Peyer's patch (tissue), 4 donors: ENCODE measurements around the gene PEX26. TPM values are rescaled to one million over a fixed set of nuclear protein-coding genes. Genes with fewer than 3 reads are reported as not detected.
"Not testable (repeated sequence)": the region's sequence is repeated elsewhere in the genome, so short reads cannot be mapped to it uniquely, and the experiment has no call there.

Experiments used
- DNase-seq, 3 donors: peaks; one replicate each; pipeline ENCODE4 v3.0.0-alpha.2; 2017 to 2019
- H3K27ac ChIP-seq, 4 donors: fragments of 200-600 bp; sonication (generic); one replicate each; pipeline ENCODE4 v1.5.1; 2016 to 2019
- H3K27me3 ChIP-seq, 2 donors: fragments of 200-600 bp; sonication (generic); one replicate each; pipeline ENCODE4 v1.5.1; 2019
- H3K36me3 ChIP-seq, 3 donors: fragments of 200-600 bp; sonication (generic); one replicate each; pipeline ENCODE4 v1.5.1; 2016 to 2019
- H3K4me1 ChIP-seq, 4 donors: fragments of 200-600 bp; sonication (generic); one replicate each; pipeline ENCODE4 v1.5.1; 2016 to 2019
- H3K4me3 ChIP-seq, 4 donors: fragments of 200-600 bp; sonication (generic); 1 replicate in 3 of 4; 2 replicates in 1 of 4; pipeline ENCODE4 v1.5.1; 2016 to 2019; ENCODE audit warnings: mild to moderate bottlenecking in 1 of 4
- H3K9me3 ChIP-seq, 4 donors: fragments of 200-600 bp; sonication (generic); one replicate each; pipeline ENCODE4 v1.5.1; 2016 to 2019; ENCODE audit warnings: mild to moderate bottlenecking in 1 of 4
- POLR2A ChIP-seq, 2 donors: fragments of 450-650 bp; IDR thresholded peaks; one replicate each; pipeline ENCODE4 v1.5.1; 2017; ENCODE audit warnings: antibody characterized with exemption in 2 of 2, mild to moderate bottlenecking in 2 of 2, moderate library complexity in 2 of 2
- total RNA-seq, 4 donors: library from RNA; depleted of rRNA; stranded (reverse); fragments of >200 nt; gene quantifications; one replicate each; pipeline ENCODE4 v1.1.0, GENCODE V29; 2016
- TF ChIP-seq, protein P1 (sequence below), 6 experiments: fragments of 450-650 bp in 4 of 6; fragments of 200-600 bp in 2 of 6; sonication (generic) in 1 of 6; IDR thresholded peaks; one replicate each; pipeline ENCODE4 v1.5.1; 2017 to 2019; ENCODE audit warnings: antibody characterized with exemption in 6 of 6, mild to moderate bottlenecking in 3 of 6, moderate library complexity in 1 of 6

The PEX26 gene
- total RNA-seq, 4 donors from 2014 or later, result 53.6 to 120 (median 102) TPM

DNA sequence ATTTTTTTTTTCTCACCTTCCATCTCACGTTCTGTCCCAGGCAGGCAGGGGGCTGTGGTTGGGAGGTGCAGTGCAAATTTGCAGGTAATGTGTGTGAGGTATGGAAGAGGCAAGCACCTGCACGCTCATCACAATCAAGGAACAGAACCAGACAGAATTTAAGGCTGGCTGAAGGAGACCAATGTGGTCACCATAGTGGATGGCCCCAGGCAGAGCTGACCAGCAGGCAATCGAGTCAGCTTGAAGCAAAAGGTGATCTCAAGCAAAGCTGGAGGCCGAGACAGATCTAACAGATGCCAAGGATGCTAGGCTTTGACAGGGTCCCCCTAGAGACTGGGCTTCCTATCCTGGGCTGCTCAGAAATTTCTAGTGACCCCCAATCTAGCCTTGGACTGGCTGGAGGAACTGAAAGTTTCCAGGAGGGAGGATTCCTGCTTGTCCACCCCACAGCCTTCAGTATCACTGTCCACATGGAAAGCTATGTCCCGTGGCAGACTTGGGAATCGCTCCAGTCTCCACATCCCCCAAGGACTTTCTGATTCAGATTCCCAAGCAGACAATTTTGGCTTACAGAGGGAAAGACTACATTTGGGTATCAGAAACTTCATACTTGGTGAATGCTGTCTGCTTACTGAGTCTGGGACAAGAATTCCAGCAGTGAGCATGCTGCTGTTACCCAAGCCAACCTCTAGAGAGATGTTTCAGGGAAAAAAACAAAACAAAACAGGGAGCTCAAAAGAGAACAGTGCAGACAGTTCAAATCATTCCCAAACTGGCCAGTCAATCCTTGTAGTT lies 44.4 kb upstream of the PEX26 start:
- peaks cover 0 to 6% (median 0%) of the 10 kb centered on the region in 4 donors for H3K4me1 ChIP-seq
- H3K27ac ChIP-seq, result peak overlapping the region in 1 of 4 donors; percentile 51
- H3K4me3 ChIP-seq, result no peak overlapping the region
- no peak for DNase-seq
- no peaks in the 10 kb centered on the region for H3K27me3 ChIP-seq
- H3K9me3 ChIP-seq, result no peaks in the 10 kb centered on the region
- H3K36me3 ChIP-seq, result no peaks in the 10 kb centered on the region
- no peak for TF ChIP-seq POLR2A (IDR thresholded peaks at IDR 0.05)
- TF ChIP-seq, protein P1, sequence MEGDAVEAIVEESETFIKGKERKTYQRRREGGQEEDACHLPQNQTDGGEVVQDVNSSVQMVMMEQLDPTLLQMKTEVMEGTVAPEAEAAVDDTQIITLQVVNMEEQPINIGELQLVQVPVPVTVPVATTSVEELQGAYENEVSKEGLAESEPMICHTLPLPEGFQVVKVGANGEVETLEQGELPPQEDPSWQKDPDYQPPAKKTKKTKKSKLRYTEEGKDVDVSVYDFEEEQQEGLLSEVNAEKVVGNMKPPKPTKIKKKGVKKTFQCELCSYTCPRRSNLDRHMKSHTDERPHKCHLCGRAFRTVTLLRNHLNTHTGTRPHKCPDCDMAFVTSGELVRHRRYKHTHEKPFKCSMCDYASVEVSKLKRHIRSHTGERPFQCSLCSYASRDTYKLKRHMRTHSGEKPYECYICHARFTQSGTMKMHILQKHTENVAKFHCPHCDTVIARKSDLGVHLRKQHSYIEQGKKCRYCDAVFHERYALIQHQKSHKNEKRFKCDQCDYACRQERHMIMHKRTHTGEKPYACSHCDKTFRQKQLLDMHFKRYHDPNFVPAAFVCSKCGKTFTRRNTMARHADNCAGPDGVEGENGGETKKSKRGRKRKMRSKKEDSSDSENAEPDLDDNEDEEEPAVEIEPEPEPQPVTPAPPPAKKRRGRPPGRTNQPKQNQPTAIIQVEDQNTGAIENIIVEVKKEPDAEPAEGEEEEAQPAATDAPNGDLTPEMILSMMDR (IDR thresholded peaks at IDR 0.05), result no peak

- H3K27ac ChIP-seq, result peak overlapping the region in 2 of 4 donors; percentile 19 to 51
- TF ChIP-seq, protein P1 (IDR thresholded peaks at IDR 0.05), result no peak
- no peak for TF ChIP-seq POLR2A (IDR thresholded peaks at IDR 0.05)
- no peaks in the 10 kb centered on the region for H3K9me3 ChIP-seq
- peaks cover 0 to 6% (median 0%) of the 10 kb centered on the region in 4 donors for H3K4me1 ChIP-seq
- no peak overlapping the region for H3K4me3 ChIP-seq
- no peaks in the 10 kb centered on the region for H3K36me3 ChIP-seq
- no peaks in the 10 kb centered on the region for H3K27me3 ChIP-seq
- no peak for DNase-seq
Measured at GRCh38 chr22:18034076-18034475, 43.7 kb upstream of the PEX26 start.

- H3K4me1 ChIP-seq, result peaks cover 0 to 6% (median 0%) of the 10 kb centered on the region in 4 donors
- H3K36me3 ChIP-seq, result no peaks in the 10 kb centered on the region
- H3K9me3 ChIP-seq, result no peaks in the 10 kb centered on the region
- DNase-seq, result no peak
- H3K27me3 ChIP-seq, result no peaks in the 10 kb centered on the region
- TF ChIP-seq POLR2A (IDR thresholded peaks at IDR 0.05), result no peak
- TF ChIP-seq, protein P1 (IDR thresholded peaks at IDR 0.05), result no peak
- no peak overlapping the region for H3K4me3 ChIP-seq
- H3K27ac ChIP-seq, result no peak overlapping the region
Measured at GRCh38 chr22:18035751-18036150, 42.0 kb upstream of the PEX26 start.

GRCh38 chr22:18040898-18041297 lies 36.9 kb upstream of the PEX26 start:
- not testable (repeated sequence) for H3K27ac ChIP-seq, H3K36me3 ChIP-seq, H3K27me3 ChIP-seq, DNase-seq, H3K4me3 ChIP-seq, H3K9me3 ChIP-seq, H3K4me1 ChIP-seq

GRCh38 chr22:18042685-18043084 lies 35.1 kb upstream of the PEX26 start:
- H3K27ac ChIP-seq, result no peak overlapping the region
- H3K36me3 ChIP-seq, result no peaks in the 10 kb centered on the region
- no peak overlapping the region for H3K4me3 ChIP-seq
- DNase-seq, result no peak
- no peaks in the 10 kb centered on the region for H3K27me3 ChIP-seq
- H3K9me3 ChIP-seq, result no peaks in the 10 kb centered on the region
- H3K4me1 ChIP-seq, result peaks cover 0 to 8% (median 2%) of the 10 kb centered on the region in 4 donors
- TF ChIP-seq, protein P1 (IDR thresholded peaks at IDR 0.05), result no peak
- no peak for TF ChIP-seq POLR2A (IDR thresholded peaks at IDR 0.05)

DNA sequence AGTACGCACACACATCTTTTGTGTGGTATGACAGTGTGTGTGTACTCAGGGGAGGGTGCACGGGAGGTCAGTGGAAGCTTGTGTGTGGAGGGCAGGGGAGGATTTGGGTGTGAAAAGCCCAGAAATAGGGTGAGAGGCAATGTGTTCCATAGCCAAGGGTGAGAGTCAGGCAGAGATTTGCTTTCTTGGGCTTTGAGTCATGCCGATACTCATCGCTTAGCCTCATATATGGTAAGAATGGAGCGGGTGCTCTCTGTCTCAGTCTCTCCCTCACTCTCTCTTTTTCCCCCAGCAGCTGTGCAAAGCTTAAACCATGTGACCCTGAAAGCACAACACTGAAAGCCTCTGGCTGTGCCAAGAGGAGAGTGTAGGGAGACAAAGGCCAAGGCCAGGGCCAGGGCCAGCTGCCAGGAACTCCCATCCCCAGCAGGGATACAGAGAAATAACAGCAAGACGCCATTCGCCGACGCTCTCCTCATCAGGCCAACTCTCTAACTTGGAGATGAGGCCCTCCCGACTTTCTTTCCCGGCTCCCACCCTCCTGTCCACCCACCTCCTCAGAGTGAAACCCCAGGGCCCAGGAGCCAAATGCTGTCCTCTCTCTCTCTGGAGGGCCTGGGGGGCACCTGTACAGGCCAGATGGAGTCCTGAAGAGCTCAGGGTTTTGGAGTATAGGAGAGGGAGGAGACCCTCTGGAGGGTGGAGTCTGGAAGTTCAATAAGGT lies 33.1 kb upstream of the PEX26 start:
- DNase-seq, result peak in 2 of 3 donors; percentile 68 to 69
- H3K9me3 ChIP-seq, result no peaks in the 10 kb centered on the region

More for the DNA sequence above, 33.1 kb upstream of the PEX26 start:
- Histone ChIP-seq H3K36me3 (no peaks in the 10 kb centered on the region), H3K4me1 (peaks cover 0 to 8% (median 2%) of the 10 kb centered on the region in 4 donors), H3K4me3 (no peak overlapping the region), H3K27me3 (no peaks in the 10 kb centered on the region), H3K27ac (peak overlapping the region in 3 of 4 donors; percentile 12 to 65 (median 60))
- no peak for TF ChIP-seq POLR2A (IDR thresholded peaks at IDR 0.05)
- TF ChIP-seq, protein P1 (IDR thresholded peaks at IDR 0.05), result no peak
